Neural cell (in vitro differentiated cells): ENCODE results near the gene AGT.
"Not testable (repeated sequence)": the region's sequence is repeated elsewhere in the genome, so short reads cannot be mapped to it uniquely, and the experiment has no call there.

Experiments
- EP300 ChIP-seq: fragments of 450-650 bp; conservative IDR thresholded peaks from 2 replicates; pipeline ENCODE4 v1.6.1; 2014; ENCODE audit warnings: antibody characterized with exemption, mild to moderate bottlenecking, moderate library complexity; ENCODE audit not compliant: poor library complexity, severe bottlenecking
- EZH2 ChIP-seq: fragments of 200-600, 300-800 bp; shearing (Covaris generic), sonication (generic); IDR thresholded peaks from 2 replicates; pipeline ENCODE4 v1.6.1; 2014; ENCODE audit warnings: antibody characterized with exemption, low read length, borderline replicate concordance, mild to moderate bottlenecking; ENCODE audit not compliant: insufficient read depth, poor library complexity, severe bottlenecking
- POLR2AphosphoS5 ChIP-seq: IDR thresholded peaks from 2 replicates; pipeline ENCODE4 v1.6.1; 2012
- REST ChIP-seq: IDR thresholded peaks from 2 replicates; pipeline ENCODE4 v1.6.1; 2012; ENCODE audit warnings: borderline replicate concordance
- SMC3 ChIP-seq: fragments of 450-650 bp; conservative IDR thresholded peaks from 2 replicates; pipeline ENCODE4 v1.6.1; 2014; ENCODE audit warnings: antibody characterized with exemption, mild to moderate bottlenecking, moderate library complexity; ENCODE audit not compliant: poor library complexity
- TF ChIP-seq, protein P1 (sequence below): fragments of 450-650 bp; IDR thresholded peaks from 2 replicates; pipeline ENCODE4 v1.5.1; 2014; ENCODE audit warnings: antibody characterized with exemption, mild to moderate bottlenecking, moderate library complexity; ENCODE audit not compliant: poor library complexity, severe bottlenecking

DNA sequence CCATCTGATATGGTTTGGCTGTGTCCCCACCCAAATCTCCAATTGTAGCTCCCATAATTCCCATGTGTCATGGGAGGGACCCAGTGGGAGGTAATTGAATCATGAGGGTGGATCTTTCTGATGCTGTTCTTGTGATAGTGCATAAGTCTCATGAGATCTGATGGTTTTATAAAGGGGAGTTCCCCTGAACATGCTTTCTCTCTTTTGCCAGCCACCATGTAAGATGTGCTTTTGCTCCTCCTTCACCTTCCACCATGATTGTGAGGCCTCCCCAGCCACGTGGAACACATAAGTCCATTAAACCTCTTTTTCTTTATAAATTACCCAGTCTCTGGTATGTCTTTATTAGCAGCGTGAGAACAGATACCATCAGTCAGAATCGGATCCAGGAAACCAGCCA lies 2.5 kb upstream of the AGT start:
- TF ChIP-seq EZH2, EP300, SMC3, REST, POLR2AphosphoS5: not testable (repeated sequence)
- TF ChIP-seq, protein P1, sequence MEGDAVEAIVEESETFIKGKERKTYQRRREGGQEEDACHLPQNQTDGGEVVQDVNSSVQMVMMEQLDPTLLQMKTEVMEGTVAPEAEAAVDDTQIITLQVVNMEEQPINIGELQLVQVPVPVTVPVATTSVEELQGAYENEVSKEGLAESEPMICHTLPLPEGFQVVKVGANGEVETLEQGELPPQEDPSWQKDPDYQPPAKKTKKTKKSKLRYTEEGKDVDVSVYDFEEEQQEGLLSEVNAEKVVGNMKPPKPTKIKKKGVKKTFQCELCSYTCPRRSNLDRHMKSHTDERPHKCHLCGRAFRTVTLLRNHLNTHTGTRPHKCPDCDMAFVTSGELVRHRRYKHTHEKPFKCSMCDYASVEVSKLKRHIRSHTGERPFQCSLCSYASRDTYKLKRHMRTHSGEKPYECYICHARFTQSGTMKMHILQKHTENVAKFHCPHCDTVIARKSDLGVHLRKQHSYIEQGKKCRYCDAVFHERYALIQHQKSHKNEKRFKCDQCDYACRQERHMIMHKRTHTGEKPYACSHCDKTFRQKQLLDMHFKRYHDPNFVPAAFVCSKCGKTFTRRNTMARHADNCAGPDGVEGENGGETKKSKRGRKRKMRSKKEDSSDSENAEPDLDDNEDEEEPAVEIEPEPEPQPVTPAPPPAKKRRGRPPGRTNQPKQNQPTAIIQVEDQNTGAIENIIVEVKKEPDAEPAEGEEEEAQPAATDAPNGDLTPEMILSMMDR: not testable (repeated sequence)
